Loucy (cell line): Measurements from ENCODE around the gene CCNF.

Experiments used
- H2AFZ ChIP-seq: fragments of 200-600 bp; sonication (generic); 2 replicates; pipeline ENCODE4 v1.6.0; 2016; ENCODE audit warnings: antibody characterized with exemption, mild to moderate bottlenecking, low read length, moderate library complexity
- H3F3A ChIP-seq: fragments of 200-600 bp; 2 replicates; pipeline ENCODE4 v1.6.0; 2016; ENCODE audit warnings: antibody characterized with exemption, low read depth, mild to moderate bottlenecking
- H3K27me3 ChIP-seq: fragments of 200-600 bp; sonication (generic); 2 replicates; pipeline ENCODE4 v1.6.1; 2014; ENCODE audit warnings: low read length, mild to moderate bottlenecking; ENCODE audit not compliant: insufficient read depth, poor library complexity, severe bottlenecking
- H3K36me3 ChIP-seq: fragments of 200-600 bp; sonication (generic); 2 replicates; pipeline ENCODE4 v1.6.1; 2016; ENCODE audit warnings: low read length; ENCODE audit not compliant: insufficient read depth
- H3K4me1 ChIP-seq: fragments of 200-600 bp; sonication (generic); 2 replicates; pipeline ENCODE4 v1.5.1; 2014; ENCODE audit warnings: low read length, mild to moderate bottlenecking; ENCODE audit not compliant: insufficient read depth, poor library complexity, severe bottlenecking
- H3K4me2 ChIP-seq: fragments of 200-600 bp; sonication (generic); 2 replicates; pipeline ENCODE4 v1.6.0; 2014; ENCODE audit warnings: antibody characterized with exemption, low read length, low read depth, mild to moderate bottlenecking; ENCODE audit not compliant: poor library complexity, severe bottlenecking
- H3K4me3 ChIP-seq: fragments of 200-600 bp; sonication (generic); 2 replicates; pipeline ENCODE4 v1.5.1; 2014; ENCODE audit warnings: low read length, mild to moderate bottlenecking, mixed read lengths; ENCODE audit not compliant: poor library complexity, severe bottlenecking
- H3K79me2 ChIP-seq: fragments of 200-600 bp; sonication (generic); 2 replicates; pipeline ENCODE4 v1.6.1; 2014; ENCODE audit warnings: low read length; ENCODE audit not compliant: insufficient read depth
- H3K9ac ChIP-seq: fragments of 200-600 bp; sonication (generic); 2 replicates; pipeline ENCODE4 v1.6.0; 2014; ENCODE audit warnings: mild to moderate bottlenecking, low read depth, low read length, moderate library complexity; ENCODE audit not compliant: poor library complexity, severe bottlenecking
- H3K9me2 ChIP-seq: fragments of 200-600 bp; sonication (generic); replicated peaks from 2 replicates; pipeline ENCODE4 v1.6.1; 2016; ENCODE audit warnings: low read depth, low read length, mixed read lengths
- H3K9me3 ChIP-seq: fragments of 200-600 bp; sonication (generic); 2 replicates; pipeline ENCODE4 v1.6.1; 2014; ENCODE audit warnings: mild to moderate bottlenecking, antibody characterized with exemption, low read length, low read depth; ENCODE audit not compliant: insufficient read depth
- H4K20me1 ChIP-seq: fragments of 200-600 bp; sonication (generic); 2 replicates; pipeline ENCODE4 v1.6.0; 2014; ENCODE audit warnings: antibody characterized with exemption, low read length, mild to moderate bottlenecking; ENCODE audit not compliant: insufficient read depth, poor library complexity, severe bottlenecking
- EZH2phosphoT487 ChIP-seq: fragments of 200-600 bp; IDR thresholded peaks from 2 replicates; pipeline ENCODE4 v1.6.1; 2018; ENCODE audit warnings: antibody characterized with exemption, mild to moderate bottlenecking, moderate library complexity, borderline replicate concordance
- TF ChIP-seq, protein P1 (sequence below): fragments of 200-600 bp; sonication (generic); conservative IDR thresholded peaks from 2 replicates; pipeline ENCODE4 v1.5.1; 2014; ENCODE audit warnings: mild to moderate bottlenecking, antibody characterized with exemption, low read length

Gene CCNF

DNA sequence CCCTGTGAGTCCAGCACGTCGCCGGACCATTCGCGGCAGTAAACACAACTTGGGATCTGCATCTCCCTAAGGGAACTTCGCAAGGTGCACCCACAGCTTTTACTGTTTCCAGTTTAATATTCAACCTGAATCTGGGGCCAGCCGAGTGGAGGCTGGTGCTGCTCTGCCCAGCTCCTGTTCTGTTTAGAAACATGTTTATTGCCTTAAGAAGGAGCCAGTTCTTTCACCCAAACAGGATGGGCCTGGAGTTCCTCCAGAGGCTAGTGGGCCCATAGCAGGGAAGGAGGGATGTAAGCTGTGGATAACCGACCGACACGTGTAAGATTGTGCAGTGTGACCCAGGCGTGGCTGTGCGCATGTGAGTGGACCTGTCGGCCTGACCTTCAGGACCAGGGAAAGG is 63.0 kb downstream of the CCNF start:
- no peak overlapping the region for H3K4me3 ChIP-seq
- H3K27me3 ChIP-seq, result no peaks in the 10 kb centered on the region
- peaks cover 3% of the 10 kb centered on the region for H4K20me1 ChIP-seq
- TF ChIP-seq EZH2phosphoT487, result no peak
- TF ChIP-seq, protein P1, sequence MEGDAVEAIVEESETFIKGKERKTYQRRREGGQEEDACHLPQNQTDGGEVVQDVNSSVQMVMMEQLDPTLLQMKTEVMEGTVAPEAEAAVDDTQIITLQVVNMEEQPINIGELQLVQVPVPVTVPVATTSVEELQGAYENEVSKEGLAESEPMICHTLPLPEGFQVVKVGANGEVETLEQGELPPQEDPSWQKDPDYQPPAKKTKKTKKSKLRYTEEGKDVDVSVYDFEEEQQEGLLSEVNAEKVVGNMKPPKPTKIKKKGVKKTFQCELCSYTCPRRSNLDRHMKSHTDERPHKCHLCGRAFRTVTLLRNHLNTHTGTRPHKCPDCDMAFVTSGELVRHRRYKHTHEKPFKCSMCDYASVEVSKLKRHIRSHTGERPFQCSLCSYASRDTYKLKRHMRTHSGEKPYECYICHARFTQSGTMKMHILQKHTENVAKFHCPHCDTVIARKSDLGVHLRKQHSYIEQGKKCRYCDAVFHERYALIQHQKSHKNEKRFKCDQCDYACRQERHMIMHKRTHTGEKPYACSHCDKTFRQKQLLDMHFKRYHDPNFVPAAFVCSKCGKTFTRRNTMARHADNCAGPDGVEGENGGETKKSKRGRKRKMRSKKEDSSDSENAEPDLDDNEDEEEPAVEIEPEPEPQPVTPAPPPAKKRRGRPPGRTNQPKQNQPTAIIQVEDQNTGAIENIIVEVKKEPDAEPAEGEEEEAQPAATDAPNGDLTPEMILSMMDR, result no peak
- no peak overlapping the region for H2AFZ ChIP-seq
- H3K4me2 ChIP-seq, result no peak overlapping the region
- no peaks in the 10 kb centered on the region for H3K4me1 ChIP-seq
- no peaks in the 10 kb centered on the region for H3K9me3 ChIP-seq
- no peaks in the 10 kb centered on the region; the same call in 1 of the 2 replicates for H3K36me3 ChIP-seq
- H3K79me2 ChIP-seq, result peaks cover 5% of the 10 kb centered on the region; the same call in 1 of the 2 replicates
- H3K9me2 ChIP-seq, result no peaks in the 10 kb centered on the region
- H3K9ac ChIP-seq, result no peak overlapping the region
- H3F3A ChIP-seq, result no peaks in the 10 kb centered on the region

DNA sequence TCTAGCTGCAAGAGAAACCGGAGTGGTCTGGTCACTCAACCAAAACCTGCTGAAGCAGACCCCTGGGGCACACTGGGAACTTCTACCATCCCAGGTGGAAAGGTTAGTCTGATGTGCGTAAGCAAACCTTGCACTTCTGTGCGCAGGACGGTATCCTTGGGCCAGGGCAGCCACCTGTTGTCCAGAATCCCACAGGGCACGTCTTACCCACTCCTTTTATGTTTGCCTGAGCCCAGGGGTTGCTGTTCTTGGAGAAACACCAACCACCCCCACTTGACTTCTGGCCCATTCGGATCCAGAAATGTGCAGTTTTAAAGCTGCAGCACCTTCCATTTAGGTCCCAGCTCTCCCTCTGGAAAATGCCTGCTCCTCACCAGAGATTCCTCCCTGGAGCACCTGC is 64.4 kb downstream of the CCNF start:
- peaks cover 5% of the 10 kb centered on the region; the same call in 1 of the 2 replicates for H3K79me2 ChIP-seq
- no peak overlapping the region for H3K4me3 ChIP-seq
- H3K27me3 ChIP-seq, result no peaks in the 10 kb centered on the region
- H4K20me1 ChIP-seq, result no peaks in the 10 kb centered on the region
- TF ChIP-seq, protein P1, result no peak
- no peak for TF ChIP-seq EZH2phosphoT487
- H3F3A ChIP-seq, result no peaks in the 10 kb centered on the region
- H3K4me2 ChIP-seq, result no peak overlapping the region
- H3K36me3 ChIP-seq, result no peaks in the 10 kb centered on the region; the same call in 1 of the 2 replicates
- no peak overlapping the region for H3K9ac ChIP-seq
- H3K4me1 ChIP-seq, result no peaks in the 10 kb centered on the region
- no peaks in the 10 kb centered on the region for H3K9me3 ChIP-seq
- no peak overlapping the region for H2AFZ ChIP-seq
- no peaks in the 10 kb centered on the region for H3K9me2 ChIP-seq

GRCh38 chr16:2494616-2495015 is 65.4 kb downstream of the CCNF start:
- no peaks in the 10 kb centered on the region for H3K27me3 ChIP-seq
- no peaks in the 10 kb centered on the region for H3F3A ChIP-seq
- TF ChIP-seq EZH2phosphoT487, result no peak
- TF ChIP-seq, protein P1, result no peak
- no peaks in the 10 kb centered on the region for H4K20me1 ChIP-seq
- no peak overlapping the region for H3K4me3 ChIP-seq
- H3K9me3 ChIP-seq, result no peaks in the 10 kb centered on the region
- no peaks in the 10 kb centered on the region for H3K9me2 ChIP-seq
- no peak overlapping the region for H3K9ac ChIP-seq
- no peak overlapping the region for H2AFZ ChIP-seq
- H3K79me2 ChIP-seq, result peaks cover 3% of the 10 kb centered on the region; the same call in 1 of the 2 replicates
- H3K4me2 ChIP-seq, result no peak overlapping the region
- no peaks in the 10 kb centered on the region; the same call in 1 of the 2 replicates for H3K36me3 ChIP-seq
- no peaks in the 10 kb centered on the region for H3K4me1 ChIP-seq
